K562 (cell line): ENCODE results near the gene TUBB1. TPM values are rescaled to one million over a fixed set of nuclear protein-coding genes. Genes with fewer than 3 reads are reported as not detected.

Experiments used
- BMI1 ChIP-seq: fragments of 150-350 bp; IDR thresholded peaks from 2 replicates; pipeline ENCODE4 v1.6.1; 2014; ENCODE audit warnings: low read length
- CEBPZ ChIP-seq: fragments of 150-350 bp; IDR thresholded peaks from 2 replicates; pipeline ENCODE4 v1.6.1; 2014; ENCODE audit warnings: low read depth, mild to moderate bottlenecking, low read length, borderline replicate concordance
- CHD4 ChIP-seq: fragments of 200-600 bp; sonication (generic); IDR thresholded peaks from 3 replicates; pipeline ENCODE4 v1.6.1; 2012; ENCODE audit warnings: low read depth, mild to moderate bottlenecking, mixed read lengths, low read length, inconsistent platforms; ENCODE audit not compliant: insufficient read depth, insufficient replicate concordance, poor library complexity, severe bottlenecking
- ELF1 ChIP-seq: fragments of 200-800 bp; sonication (Bioruptor generic); IDR thresholded peaks from 2 replicates; pipeline ENCODE4 v1.6.1; 2016; ENCODE audit warnings: missing genetic modification characterization, missing compliant biosample characterization
- FOXM1 ChIP-seq, 2 experiments: fragments of 450-650 bp in 1 of 2; sonication (generic) in 1 of 2; formaldehyde crosslinking in 1 of 2; IDR thresholded peaks; 2 replicates each; pipeline versions ENCODE4 v1.6.1 to v1.9.0; 2017 to 2022; ENCODE audit warnings: low read depth in 2 of 2, mild to moderate bottlenecking in 2 of 2, missing genetic modification reagents in 1 of 2, moderate library complexity in 1 of 2
- HMG20B ChIP-seq: fragments of 250-450 bp; sonication (Bioruptor Pico); IDR thresholded peaks from 2 replicates; pipeline ENCODE4 v1.5.0; 2021; ENCODE audit warnings: mild to moderate bottlenecking
- MBD2 ChIP-seq: sonication (generic); IDR thresholded peaks from 2 replicates; pipeline ENCODE4 v1.6.1; 2016; ENCODE audit warnings: low read depth, borderline replicate concordance
- NR2C1 ChIP-seq, 2 experiments: fragments of 450-650 bp; IDR thresholded peaks; 2 replicates each; pipeline ENCODE4 v1.6.1; 2017; ENCODE audit warnings: mild to moderate bottlenecking in 2 of 2, antibody characterized with exemption in 1 of 2, inconsistent platforms in 1 of 2, missing compliant biosample characterization in 1 of 2, missing genetic modification characterization in 1 of 2
- SMAD3 ChIP-seq: fragments of 450-650 bp; formaldehyde crosslinking; conservative IDR thresholded peaks from 2 replicates; pipeline ENCODE4 v1.4.0; 2020; ENCODE audit warnings: mild to moderate bottlenecking
- SREBF1 ChIP-seq: fragments of 150-350 bp; IDR thresholded peaks from 2 replicates; pipeline ENCODE4 v1.6.1; 2014; ENCODE audit warnings: antibody characterized with exemption, low read depth, low read length, borderline replicate concordance
- SUPT5H ChIP-seq: fragments of 450-650 bp; IDR thresholded peaks from 2 replicates; pipeline ENCODE4 v1.6.1; 2016
- TCF7L2 ChIP-seq: fragments of 150-350 bp; IDR thresholded peaks from 2 replicates; pipeline ENCODE4 v1.6.1; 2016; ENCODE audit warnings: low read depth, mild to moderate bottlenecking, low read length, moderate library complexity
- ZNF274 ChIP-seq: IDR thresholded peaks from 2 replicates; pipeline ENCODE4 v1.6.1; 2011; ENCODE audit warnings: low read depth, mild to moderate bottlenecking, low read length, moderate library complexity, borderline replicate concordance
- ZNF277 ChIP-seq: fragments of 250-450 bp; sonication (Bioruptor Pico); IDR thresholded peaks from 2 replicates; pipeline ENCODE4 v1.8.0; 2022; ENCODE audit warnings: inconsistent platforms, mild to moderate bottlenecking, moderate library complexity, borderline replicate concordance
- ZNF280B ChIP-seq: fragments of 250-450 bp; sonication (Bioruptor Pico); IDR thresholded peaks from 2 replicates; pipeline ENCODE4 v1.5.1; 2021; ENCODE audit warnings: mild to moderate bottlenecking
- ZNF41 ChIP-seq: fragments of 250-450 bp; sonication (Bioruptor Pico); conservative IDR thresholded peaks from 2 replicates; pipeline ENCODE4 v1.4.0; 2020; ENCODE audit warnings: mild to moderate bottlenecking
- ZNF444 ChIP-seq: fragments of 250-450 bp; sonication (Bioruptor Pico); IDR thresholded peaks from 2 replicates; pipeline ENCODE4 v1.4.0; 2020; ENCODE audit warnings: mild to moderate bottlenecking, moderate library complexity
- ZNF696 ChIP-seq: fragments of 250-450 bp; sonication (Bioruptor Pico); conservative IDR thresholded peaks from 2 replicates; pipeline ENCODE4 v1.4.0; 2020; ENCODE audit warnings: mild to moderate bottlenecking, moderate library complexity
- ZNF830 ChIP-seq: fragments of 250-450 bp; sonication (Bioruptor Pico); IDR thresholded peaks from 2 replicates; pipeline ENCODE4 v1.5.0; 2021; ENCODE audit warnings: mild to moderate bottlenecking
- polyA plus RNA-seq, 8 experiments: library from polyadenylated mRNA; depleted of rRNA in 4 of 8; stranded (reverse) in 5 of 8; unstranded in 3 of 8; fragments of >200 nt; fragmentation: Nextera tagmentation in 2 of 8; fragmentation: Illumina TruSeq in 1 of 8; extraction: Ambion mirVana in 2 of 8; extraction: Trizol in 1 of 8; gene quantifications; 2 replicates each; pipeline versions ENCODE4 v1.2.1 to v1.2.3, GENCODE V29; 2011 to 2014; ENCODE audit warnings: inconsistent platforms in 1 of 8, missing spikeins in 1 of 8
- total RNA-seq, 7 experiments: library from RNA; depleted of rRNA in 6 of 7; stranded (reverse); fragments of >200 nt in 6 of 7; fragmentation: Illumina TruSeq in 2 of 7; extraction: Trizol in 2 of 7; gene quantifications; 2 replicates each; pipeline versions ENCODE4 v1.2.1 to v1.2.3, GENCODE V29; 2011 to 2021; ENCODE audit warnings: low replicate concordance in 1 of 7

Gene TUBB1
- total and polyA plus RNA-seq, 9 of the 15 experiments (the other 6 are each of a cell fraction or from before 2014, with no cell fraction given) = 1.5 to 3.9 (median 2.4) TPM

- TF ChIP-seq SUPT5H (peak; percentile 31; the same call in 1 of the 2 replicates), ZNF274 (no peak; the same call in 1 of the 2 replicates), MBD2 (peak; percentile 81), ZNF41 (no peak), ELF1 (tag) (no peak), CHD4 (no peak), TCF7L2 (no peak), SREBF1 (no peak), CEBPZ (no peak), HMG20B (CRISPR knock-in tag) (no peak), ZNF830 (CRISPR knock-in tag) (no peak), ZNF444 (CRISPR knock-in tag) (peak; percentile 64; the same call in 1 of the 2 replicates), SMAD3 (0 out of 2 replicates have a peak, but pooled peaks have one; percentile 46), BMI1 (no peak), NR2C1 (IDR thresholded peaks at IDR 0.05) (no peak), NR2C1 (tag; IDR thresholded peaks at IDR 0.05) (0 out of 2 replicates have a peak, but pooled peaks have one; percentile 34), ZNF280B (CRISPR knock-in tag) (no peak), FOXM1 (IDR thresholded peaks at IDR 0.05; ENCODE audit: low read depth) (peak; percentile 92), FOXM1 (CRISPR knock-in tag; IDR thresholded peaks at IDR 0.05; ENCODE audit: low read depth) (no peak), ZNF277 (CRISPR knock-in tag) (no peak), ZNF696 (no peak)
Observed at GRCh38 chr20:59020938-59021551, 1.8 kb downstream of the TUBB1 start (continued).
